Measurements from ENCODE around the gene OAS2.
"Not testable (repeated sequence)": the region's sequence is repeated elsewhere in the genome, so short reads cannot be mapped to it uniquely, and the experiment has no call there.

Gene OAS2

GRCh38 chr12:112948806-112949205, 29.5 kb upstream of the OAS2 start:
- no peak for DNase-seq (ENCODE audit: low read depth)
- TF ChIP-seq CTCF (conservative IDR thresholded peaks at IDR 0.05; ENCODE audit: control insufficient read depth, insufficient read depth, low read depth, low read length): no peak
- H3K4me3 ChIP-seq (ENCODE audit: control insufficient read depth, low read depth, low read length): no peak overlapping the region

GRCh38 chr12:112950701-112951100, 27.6 kb upstream of the OAS2 start:
- no peak for DNase-seq (ENCODE audit: low read depth)
- H3K4me3 ChIP-seq (ENCODE audit: control insufficient read depth, low read depth, low read length): no peak overlapping the region
- no peak for TF ChIP-seq CTCF (conservative IDR thresholded peaks at IDR 0.05; ENCODE audit: control insufficient read depth, insufficient read depth, low read depth, low read length)

GRCh38 chr12:112957125-112957524, 21.2 kb upstream of the OAS2 start:
- not testable (repeated sequence) for DNase-seq (ENCODE audit: low read depth); H3K4me3 ChIP-seq (ENCODE audit: control insufficient read depth, low read depth, low read length)

GRCh38 chr12:112961074-112961473, 17.2 kb upstream of the OAS2 start:
- no peak overlapping the region for H3K4me3 ChIP-seq (ENCODE audit: control insufficient read depth, low read depth, low read length)
- DNase-seq (ENCODE audit: low read depth): no peak
- no peak for TF ChIP-seq CTCF (conservative IDR thresholded peaks at IDR 0.05; ENCODE audit: control insufficient read depth, insufficient read depth, low read depth, low read length)

GRCh38 chr12:112961536-112961935, 16.8 kb upstream of the OAS2 start:
- TF ChIP-seq CTCF (conservative IDR thresholded peaks at IDR 0.05; ENCODE audit: control insufficient read depth, insufficient read depth, low read depth, low read length): no peak
- DNase-seq (ENCODE audit: low read depth): no peak
- no peak overlapping the region for H3K4me3 ChIP-seq (ENCODE audit: control insufficient read depth, low read depth, low read length)

GRCh38 chr12:112962561-112962960, 15.8 kb upstream of the OAS2 start:
- DNase-seq (ENCODE audit: low read depth): no peak
- TF ChIP-seq CTCF (conservative IDR thresholded peaks at IDR 0.05; ENCODE audit: control insufficient read depth, insufficient read depth, low read depth, low read length): no peak
- H3K4me3 ChIP-seq (ENCODE audit: control insufficient read depth, low read depth, low read length): no peak overlapping the region

- H3K4me3 ChIP-seq (ENCODE audit: control insufficient read depth, low read depth, low read length): no peak overlapping the region
- no peak for DNase-seq (ENCODE audit: low read depth)
- no peak for TF ChIP-seq CTCF (conservative IDR thresholded peaks at IDR 0.05; ENCODE audit: control insufficient read depth, insufficient read depth, low read depth, low read length)
Observed at GRCh38 chr12:112963227-112963861, 15.0 kb upstream of the OAS2 start.
